IPS DF 6.9 (cell line): Measurements from ENCODE around the gene COL23A1.
"Not testable (repeated sequence)": the region's sequence is repeated elsewhere in the genome, so short reads cannot be mapped to it uniquely, and the experiment has no call there.

Experiments
- DNase-seq: peaks from one replicate; pipeline ENCODE4 v3.0.0-alpha.2; 2013; ENCODE audit warnings: low read depth, low spot score
- H3K27ac ChIP-seq: one replicate; pipeline ENCODE4 v1.5.1; 2013; ENCODE audit warnings: low read length, control low read depth
- H3K27me3 ChIP-seq: 2 replicates; pipeline ENCODE4 v1.6.1; 2013; ENCODE audit warnings: mild to moderate bottlenecking, low read length; ENCODE audit not compliant: control insufficient read depth, insufficient read depth
- H3K36me3 ChIP-seq: 2 replicates; pipeline ENCODE4 v1.6.1; 2013; ENCODE audit warnings: low read length; ENCODE audit not compliant: control insufficient read depth, insufficient read depth
- H3K4me1 ChIP-seq: 2 replicates; pipeline ENCODE4 v1.6.1; 2013; ENCODE audit warnings: low read length; ENCODE audit not compliant: control insufficient read depth, insufficient read depth
- H3K4me3 ChIP-seq: 2 replicates; pipeline ENCODE4 v1.5.1; 2013; ENCODE audit warnings: mild to moderate bottlenecking, low read length
- H3K9me3 ChIP-seq: 2 replicates; pipeline ENCODE4 v1.6.1; 2013; ENCODE audit warnings: low read length, inconsistent platforms; ENCODE audit not compliant: control insufficient read depth, insufficient read depth
- WGBS: extraction: QIAGEN DNeasy Blood & Tissue Kit; methylation state at CpG from one replicate; pipeline ENCODE4 v1.1.7; 2013; ENCODE audit warnings: mixed read lengths, missing lambda C conversion rate; ENCODE audit not compliant: insufficient read length, insufficient coverage; 5-methylcytosine and 5-hydroxymethylcytosine counted together

Gene COL23A1

GRCh38 chr5:178588769-178589168 lies 1.4 kb downstream of the COL23A1 start:
- no peak overlapping the region for H3K4me3 ChIP-seq
- no peak overlapping the region for H3K27ac ChIP-seq
- H3K27me3 ChIP-seq, result peaks cover 13% of the 10 kb centered on the region
- no peaks in the 10 kb centered on the region for H3K9me3 ChIP-seq
- peaks cover 6% of the 10 kb centered on the region for H3K4me1 ChIP-seq
- no CpG with 5 or more reads among the region's 8 CpGs for WGBS
- no peak for DNase-seq
- no peaks in the 10 kb centered on the region for H3K36me3 ChIP-seq

GRCh38 chr5:178587763-178588611 lies 2.2 kb downstream of the COL23A1 start:
- H3K4me1 ChIP-seq, result peaks cover 6% of the 10 kb centered on the region
- WGBS, result no CpG with 5 or more reads among the region's 13 CpGs
- no peak for DNase-seq
- no peaks in the 10 kb centered on the region for H3K9me3 ChIP-seq
- H3K4me3 ChIP-seq, result no peak overlapping the region
- no peak overlapping the region for H3K27ac ChIP-seq
- H3K36me3 ChIP-seq, result no peaks in the 10 kb centered on the region
- H3K27me3 ChIP-seq, result peaks cover 13% of the 10 kb centered on the region

- Histone ChIP-seq H3K9me3 (no peaks in the 10 kb centered on the region), H3K27ac (no peak overlapping the region), H3K4me1 (peaks cover 6% of the 10 kb centered on the region), H3K27me3 (peaks cover 11% of the 10 kb centered on the region), H3K4me3 (no peak overlapping the region), H3K36me3 (no peaks in the 10 kb centered on the region)
- no CpG with 5 or more reads among the region's 2 CpGs for WGBS
- no peak for DNase-seq
These were observed 3.8 kb downstream of the COL23A1 start for GRCh38 chr5:178586396-178586795.

GRCh38 chr5:178585421-178585820 lies 4.8 kb downstream of the COL23A1 start:
- H3K4me1 ChIP-seq, H3K27ac ChIP-seq, H3K4me3 ChIP-seq, H3K9me3 ChIP-seq, H3K36me3 ChIP-seq, DNase-seq: not testable (repeated sequence)
- H3K27me3 ChIP-seq, result peaks cover 11% of the 10 kb centered on the region
- WGBS, result no CpG with 5 or more reads among the region's 11 CpGs

- no peak for DNase-seq
These were observed 6.9 kb downstream of the COL23A1 start for GRCh38 chr5:178583279-178583678.

GRCh38 chr5:178582291-178582690 lies 7.9 kb downstream of the COL23A1 start:
- no peak overlapping the region for H3K27ac ChIP-seq
- WGBS, result no CpG with 5 or more reads among the region's 13 CpGs
- peaks cover 3% of the 10 kb centered on the region; the same call in 1 of the 2 replicates for H3K4me1 ChIP-seq
- H3K27me3 ChIP-seq, result no peaks in the 10 kb centered on the region
- H3K4me3 ChIP-seq, result no peak overlapping the region
- no peaks in the 10 kb centered on the region for H3K36me3 ChIP-seq
- DNase-seq, result no peak
- no peaks in the 10 kb centered on the region for H3K9me3 ChIP-seq

More at GRCh38 chr5:178583279-178583678, 6.9 kb downstream of the COL23A1 start:
- Histone ChIP-seq H3K36me3 (no peaks in the 10 kb centered on the region), H3K9me3 (no peaks in the 10 kb centered on the region), H3K4me1 (no peaks in the 10 kb centered on the region; the same call in 1 of the 2 replicates), H3K4me3 (no peak overlapping the region), H3K27ac (no peak overlapping the region), H3K27me3 (no peaks in the 10 kb centered on the region)
- WGBS, result no CpG with 5 or more reads among the region's 8 CpGs

- peaks cover 3% of the 10 kb centered on the region for H3K4me1 ChIP-seq
- DNase-seq, result no peak
- H3K4me3 ChIP-seq, result no peak overlapping the region
- H3K36me3 ChIP-seq, result no peaks in the 10 kb centered on the region
- no CpG with 5 or more reads among the region's 3 CpGs for WGBS
- no peaks in the 10 kb centered on the region for H3K27me3 ChIP-seq
- H3K27ac ChIP-seq, result no peak overlapping the region
- H3K9me3 ChIP-seq, result no peaks in the 10 kb centered on the region
These were observed 8.6 kb downstream of the COL23A1 start for GRCh38 chr5:178581621-178582020.

GRCh38 chr5:178580271-178580955 lies 9.8 kb downstream of the COL23A1 start:
- WGBS, result no CpG with 5 or more reads among the region's 15 CpGs
- H3K27ac ChIP-seq, result no peak overlapping the region
- no peak for DNase-seq
- no peaks in the 10 kb centered on the region for H3K36me3 ChIP-seq
- H3K27me3 ChIP-seq, result no peaks in the 10 kb centered on the region
- H3K9me3 ChIP-seq, result no peaks in the 10 kb centered on the region
- no peak overlapping the region for H3K4me3 ChIP-seq
- H3K4me1 ChIP-seq, result peaks cover 3% of the 10 kb centered on the region

GRCh38 chr5:178577944-178578343 lies 12.2 kb downstream of the COL23A1 start:
- Histone ChIP-seq H3K27ac (no peak overlapping the region), H3K4me1 (peaks cover 3% of the 10 kb centered on the region), H3K9me3 (no peaks in the 10 kb centered on the region), H3K27me3 (no peaks in the 10 kb centered on the region), H3K36me3 (no peaks in the 10 kb centered on the region), H3K4me3 (no peak overlapping the region)
- DNase-seq, result no peak
- WGBS, result no CpG with 5 or more reads among the region's 7 CpGs

- Histone ChIP-seq H3K27me3 (no peaks in the 10 kb centered on the region), H3K27ac (no peak overlapping the region), H3K9me3 (no peaks in the 10 kb centered on the region), H3K4me1 (peaks cover 3% of the 10 kb centered on the region), H3K4me3 (peak overlapping the region; percentile 43; the same call in 1 of the 2 replicates), H3K36me3 (no peaks in the 10 kb centered on the region)
- DNase-seq, result no peak
- no CpG with 5 or more reads among the region's 31 CpGs for WGBS
These were observed 12.8 kb downstream of the COL23A1 start for GRCh38 chr5:178577376-178577839.
